Nucleus accumbens (tissue), 56 donors: Measurements from ENCODE around the gene FLNB.
"Not testable (repeated sequence)": the region's sequence is repeated elsewhere in the genome, so short reads cannot be mapped to it uniquely, and the experiment has no call there.

Experiments used
- DNase-seq, 56 donors: peaks; one replicate each; lab custom pipeline; 2025; lab: John Stamatoyannopoulos, UW

FLNB gene

GRCh38 chr3:58049143-58049785, 41.0 kb downstream of the FLNB start:
- no peak for DNase-seq

DNA sequence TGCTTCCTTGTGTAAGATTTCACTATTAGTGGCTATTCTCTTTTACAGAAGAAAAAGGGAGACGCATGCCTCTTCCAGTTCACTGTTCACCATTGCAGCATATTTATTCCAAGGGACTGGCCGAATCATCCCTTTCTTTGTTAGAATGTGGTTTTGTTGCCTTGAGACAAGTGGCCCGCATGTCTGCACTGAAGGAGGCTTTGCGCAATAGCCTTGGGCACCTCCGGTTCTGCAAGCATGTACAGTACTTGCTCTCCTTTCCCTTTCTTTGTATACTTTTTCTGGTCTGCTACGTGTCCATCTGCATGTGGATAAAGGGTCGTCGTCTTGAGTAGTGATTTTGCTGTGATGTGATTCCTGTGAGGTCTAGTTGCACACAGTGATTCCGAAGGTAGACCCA, 43.0 kb downstream of the FLNB start:
- DNase-seq: no peak

DNA sequence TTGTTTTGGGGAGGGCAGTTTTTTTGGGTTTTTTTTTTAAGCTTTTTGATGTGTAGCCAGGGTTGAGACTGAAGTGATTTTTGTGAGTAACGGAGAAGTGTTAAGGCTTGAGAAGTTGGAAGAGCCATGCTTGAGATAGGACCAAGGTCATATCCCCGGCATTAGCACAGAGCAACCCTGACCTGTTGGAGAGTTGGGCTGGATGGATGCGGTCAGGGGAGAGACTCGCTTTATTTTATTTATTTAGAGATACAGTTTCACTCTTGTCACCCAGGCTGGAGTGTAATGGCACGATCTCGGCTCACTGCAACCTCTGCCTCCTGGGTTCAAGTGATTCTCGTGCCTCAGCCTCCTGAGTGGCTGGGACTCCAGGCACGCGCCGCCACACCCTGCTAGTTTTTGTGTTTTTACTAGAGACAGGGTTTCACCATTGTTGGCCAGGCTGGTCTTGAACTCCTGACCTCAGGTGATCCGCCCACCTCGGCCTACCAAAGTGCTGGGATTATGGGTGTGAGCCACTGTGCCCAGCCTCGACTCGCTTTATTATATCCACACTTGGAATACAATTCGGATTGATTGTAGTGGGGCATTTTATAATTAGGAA, 43.5 kb downstream of the FLNB start:
- not testable (repeated sequence) for DNase-seq

- DNase-seq: peak in 34 of 56 donors; percentile 5 to 84 (median 24)
Measured at GRCh38 chr3:58052373-58053273, 44.4 kb downstream of the FLNB start.

DNA sequence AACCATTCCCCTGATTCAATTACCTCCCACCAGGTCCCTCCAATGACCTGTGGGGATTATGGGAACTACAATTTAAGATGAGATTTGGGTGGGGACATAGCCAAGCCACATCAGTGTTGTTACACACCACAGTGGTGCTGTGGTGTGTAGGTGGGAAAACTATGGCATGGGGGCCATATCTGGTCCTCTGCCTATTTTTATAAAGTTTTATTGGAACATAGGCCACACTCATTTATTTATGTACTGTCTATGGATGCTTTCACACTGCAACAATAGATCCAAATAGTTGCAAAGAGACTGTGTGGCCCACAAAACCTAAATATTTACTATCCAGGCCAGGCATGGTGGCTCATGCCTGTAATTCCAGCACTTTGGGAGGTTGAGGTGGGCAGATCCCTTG, 46.4 kb downstream of the FLNB start:
- DNase-seq: no peak

DNA sequence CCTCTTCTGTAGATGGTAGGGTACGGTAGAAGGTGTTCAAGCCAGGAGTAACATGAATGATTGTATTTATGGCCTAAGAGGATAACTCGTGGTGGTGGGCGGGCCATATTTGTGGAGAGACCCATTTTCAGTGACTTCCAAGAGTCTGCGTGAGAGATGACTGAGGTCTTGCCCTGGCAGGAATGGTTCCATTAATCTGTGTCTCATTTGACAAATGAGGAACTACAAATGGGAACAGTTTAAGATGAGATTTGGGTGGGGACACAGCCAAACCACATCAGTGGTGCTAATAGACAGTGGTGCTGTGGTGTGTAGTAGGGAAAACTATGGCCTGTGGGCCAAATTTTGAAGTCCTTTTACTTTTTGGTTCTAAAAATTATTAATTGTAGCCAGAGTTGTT, 47.1 kb downstream of the FLNB start:
- no peak for DNase-seq

DNA sequence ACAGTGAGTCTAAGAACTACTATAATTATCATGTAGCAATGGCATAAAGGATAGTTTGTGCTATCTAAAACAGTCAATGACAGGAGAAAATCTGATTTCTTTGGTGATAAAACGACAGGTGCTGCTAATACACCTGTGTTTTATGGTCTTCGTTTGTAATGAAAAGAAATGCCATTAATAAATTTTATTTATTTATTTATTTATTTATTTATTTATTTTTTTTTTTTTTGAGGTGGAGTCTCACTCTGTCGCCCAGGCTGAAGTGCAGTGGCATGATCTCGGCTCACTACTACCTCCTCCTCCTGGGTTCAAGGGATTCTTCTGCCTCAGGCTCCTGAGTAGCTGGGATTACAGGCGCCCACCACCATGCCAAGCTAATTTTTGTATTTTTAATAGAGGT, 47.7 kb downstream of the FLNB start:
- DNase-seq: not testable (repeated sequence)

DNA sequence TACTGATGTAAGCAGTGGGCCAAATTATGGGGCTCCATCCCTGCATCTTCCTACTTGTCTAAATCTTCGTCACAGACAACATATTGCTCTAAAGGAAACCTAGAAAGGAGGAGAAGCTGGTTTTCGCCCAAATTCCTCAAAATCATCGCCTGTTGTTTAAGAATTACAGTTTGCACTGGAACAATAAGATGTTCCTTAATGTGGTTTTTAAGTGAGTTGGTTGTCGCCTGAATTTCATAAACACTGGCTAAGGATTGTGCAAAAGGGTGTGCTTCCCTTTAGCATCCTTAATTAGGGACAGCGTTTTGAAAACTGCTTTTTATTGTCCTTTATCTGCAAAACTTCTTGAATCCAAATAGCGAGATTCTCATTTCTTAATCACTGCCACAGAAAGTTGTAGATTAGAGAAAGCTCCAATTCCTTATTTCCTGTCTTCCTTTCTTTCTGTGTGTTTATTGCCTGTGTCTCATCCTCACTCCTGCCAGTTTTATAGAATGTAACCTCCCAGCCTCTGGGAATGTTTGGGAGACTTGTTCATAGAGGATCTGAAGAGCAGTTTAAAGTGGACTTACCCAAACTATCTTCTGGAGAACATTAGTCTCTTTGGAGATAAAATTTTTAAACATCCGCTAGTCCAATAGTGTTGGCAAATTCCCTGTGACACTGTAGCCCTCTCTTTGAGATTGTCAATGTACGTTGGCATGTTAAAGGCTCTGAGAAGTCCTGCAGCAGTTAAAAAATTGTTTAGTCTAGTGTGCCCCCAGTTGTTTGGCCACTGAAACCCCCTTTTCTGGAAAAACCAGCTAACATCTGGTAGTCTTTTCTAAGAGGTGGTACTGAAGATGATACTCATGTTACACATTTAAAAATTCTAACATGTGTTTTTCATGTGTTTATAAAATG, 50.4 kb downstream of the FLNB start:
- DNase-seq: no peak

DNA sequence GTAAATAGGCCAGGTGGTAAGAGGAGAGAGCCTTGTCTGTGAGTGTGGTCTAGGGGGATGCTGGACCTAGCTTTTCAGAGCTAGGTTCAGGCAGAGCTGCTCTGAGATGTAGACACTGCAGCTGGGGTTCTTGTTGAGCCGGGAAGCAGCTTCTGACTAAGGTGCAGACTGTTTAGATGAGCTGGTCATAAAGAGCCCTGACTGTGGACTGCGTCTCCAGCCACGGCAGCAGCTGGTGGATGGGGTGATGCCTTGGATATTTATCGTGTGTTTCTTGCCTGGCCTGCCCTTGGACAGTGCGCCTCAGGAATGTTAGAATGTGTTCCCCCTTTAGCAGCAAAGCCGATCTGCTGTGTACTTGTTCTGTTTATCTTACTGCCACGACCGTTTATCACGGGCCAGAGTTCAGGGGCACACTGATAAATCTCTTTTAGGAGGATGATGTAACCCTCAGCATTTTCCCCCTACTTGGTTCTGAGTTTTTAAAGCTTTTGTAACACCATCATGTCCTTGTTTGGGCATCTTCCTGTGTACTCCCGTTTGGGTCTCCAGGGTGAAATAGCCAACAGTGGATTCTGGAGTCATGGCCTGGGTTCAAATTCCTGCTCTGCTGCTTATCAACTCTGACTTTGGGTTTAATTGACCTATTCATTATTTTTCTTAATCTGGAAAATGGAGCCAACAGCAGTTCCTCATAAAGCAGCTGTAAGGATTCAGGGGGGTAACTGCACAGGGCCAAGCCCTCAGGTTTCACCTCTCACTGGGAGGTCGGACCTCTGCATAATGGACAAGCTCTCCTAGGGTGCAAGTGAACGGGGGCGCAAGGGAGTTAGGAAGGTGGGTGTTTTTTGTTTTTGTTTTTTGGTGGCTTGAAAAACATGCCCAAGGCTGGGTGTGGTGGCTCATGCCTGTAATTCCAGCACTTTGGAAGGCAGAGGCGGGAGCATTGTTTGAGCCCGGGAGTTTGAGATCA, 51.4 kb downstream of the FLNB start:
- no peak for DNase-seq

GRCh38 chr3:58062472-58062871, 54.2 kb downstream of the FLNB start:
- DNase-seq: no peak

- no peak for DNase-seq
Measured at GRCh38 chr3:58063022-58063815, 55.0 kb downstream of the FLNB start.

GRCh38 chr3:58064923-58065638, 56.9 kb downstream of the FLNB start:
- DNase-seq: no peak

DNA sequence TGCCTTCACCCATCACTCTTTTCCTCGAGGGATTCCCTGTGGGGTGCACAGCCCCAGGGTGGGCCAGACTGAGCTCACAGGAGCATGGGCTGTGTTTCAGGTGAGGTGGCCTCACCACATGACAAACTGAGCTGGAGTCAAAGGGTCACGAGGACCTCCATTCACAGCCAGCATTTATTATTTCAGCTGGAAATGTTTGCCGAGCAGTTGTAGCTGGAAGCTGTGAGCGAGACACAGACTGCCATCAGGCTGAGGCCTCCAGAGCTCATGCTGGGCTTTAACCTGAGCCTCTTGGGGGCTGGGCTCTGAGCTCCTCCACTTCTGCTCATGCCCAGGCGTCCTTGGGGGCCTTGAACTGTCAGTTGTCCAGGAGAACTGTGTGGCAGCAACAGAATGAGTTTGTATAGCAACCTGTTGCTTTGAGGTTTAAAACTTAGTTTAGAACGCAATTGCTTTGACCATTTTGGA, 57.5 kb downstream of the FLNB start:
- no peak for DNase-seq

GRCh38 chr3:58066842-58067241, 58.6 kb downstream of the FLNB start:
- DNase-seq: no peak

- peak in 12 of 56 donors; percentile 7 to 31 (median 16) for DNase-seq
Measured at GRCh38 chr3:58068122-58068809, 60.0 kb downstream of the FLNB start.

DNA sequence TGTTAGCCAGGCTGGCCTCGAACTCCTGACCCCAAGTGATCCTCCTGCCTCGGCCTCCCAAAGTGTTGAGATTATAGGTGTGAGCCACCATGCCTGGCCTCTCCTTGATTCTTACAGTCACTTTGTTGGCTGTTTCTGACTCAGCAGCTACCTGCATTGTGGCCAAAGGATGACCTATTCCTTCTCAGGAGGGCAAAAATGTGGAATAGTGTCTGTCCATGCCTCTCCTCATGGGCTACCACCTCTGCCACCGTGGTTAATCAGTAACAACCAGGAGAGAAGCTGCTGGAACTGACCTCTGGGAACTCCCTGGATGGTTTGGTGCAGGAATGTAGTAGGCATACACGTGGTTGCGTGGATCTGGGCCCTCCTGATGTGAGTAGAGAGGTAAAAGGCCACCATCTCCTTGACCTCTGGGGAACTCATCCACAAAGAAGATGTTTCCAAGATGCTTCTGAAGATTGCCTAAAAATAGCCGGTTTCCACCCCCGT, 63.3 kb downstream of the FLNB start:
- DNase-seq: no peak
